ENCODE results near the gene LINGO3. TPM values are rescaled to one million over a fixed set of nuclear protein-coding genes. Genes with fewer than 3 reads are reported as not detected.

LINGO3 gene
- total RNA-seq, 2 experiments from 2014 or later = 0.33 to 0.39 TPM

DNA sequence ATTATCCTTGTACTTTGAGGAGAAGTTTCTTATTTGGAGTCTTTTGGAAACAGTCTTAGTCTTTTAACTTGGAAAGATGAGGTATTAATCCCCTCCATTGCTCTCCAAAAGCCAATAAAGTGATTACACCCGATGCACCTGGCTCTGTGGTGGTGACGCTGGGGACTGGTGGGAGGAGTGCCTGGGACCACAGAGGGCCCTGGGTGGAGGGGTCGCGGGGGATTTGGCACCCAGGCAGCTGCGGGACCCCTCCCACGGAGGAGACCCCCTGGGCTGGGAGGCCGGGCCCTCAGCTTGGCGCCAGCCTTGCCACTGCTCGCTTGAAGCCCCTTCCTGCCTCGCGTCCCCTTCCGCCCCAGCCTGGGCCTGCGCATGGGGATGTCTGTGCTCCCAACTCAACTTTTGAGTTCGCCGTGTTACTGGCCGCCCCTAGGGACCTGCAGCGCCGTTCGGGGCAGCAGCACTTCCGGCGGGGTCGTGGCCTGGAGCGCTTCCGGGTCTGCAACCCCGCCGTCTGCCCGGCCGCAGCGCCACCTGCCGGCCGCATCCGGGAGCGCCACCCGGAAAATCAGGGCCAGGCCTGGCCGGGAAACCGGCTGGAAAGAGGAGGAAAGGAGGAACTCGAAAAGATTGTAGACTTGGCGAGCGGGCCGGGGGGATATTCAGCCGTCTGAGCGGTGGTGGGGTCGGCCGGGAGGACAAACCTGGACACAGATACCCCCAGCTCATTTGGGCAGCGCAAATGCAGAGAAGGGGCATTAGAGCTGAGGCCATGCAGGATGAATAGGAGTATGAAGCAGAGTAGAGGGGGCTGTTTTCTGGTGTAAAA lies 34.4 kb downstream of the LINGO3 start:
- intact Hi-C loops (cut with DNase I, micrococcal nuclease) = loop anchor here (1.0 to 10.0 kb wide), 7 partner anchors 20 to 341 kb away; partner anchors contain the start of genes PLEKHJ1 (in 2 of the 2), SF3A2 (in 2 of the 2), LSM7 (in 1 of the 2) and SPPL2B (in 1 of the 2)
- H3K27me3 ChIP-seq (ENCODE audit: control insufficient read depth in 1 of 2, insufficient read depth in 2 of 2, low read length in 2 of 2) = peaks cover 0 to 6% of the 10 kb centered on the region in 2 experiments
- peaks cover 50% of the 10 kb centered on the region for H3K4me1 ChIP-seq (ENCODE audit: insufficient read depth, low read length)
- H3K27me3 Mint-ChIP-seq = no peaks in the 10 kb centered on the region
- DNase-seq (peak; percentile 54 to 89 (median 70)), ATAC-seq (ENCODE audit: poor library complexity) (peak; percentile 11)
- H3K36me3 Mint-ChIP-seq (ENCODE audit: low read depth) = peaks cover 59% of the 10 kb centered on the region
- peak overlapping the region; percentile 97 for H3K27ac Mint-ChIP-seq
- ChIA-PET CTCF (interaction anchor here (1.2 to 3.3 kb wide), 8 partner anchors 12 to 118 kb away, joined by 3 to 16 read pairs (median 5); partner anchors contain the start of gene PLEKHJ1), POLR2A (interaction anchor here (0.6 to 11.5 kb wide), 8 partner anchors 16 to 391 kb away, joined by 3 to 195 read pairs (median 4); partner anchors contain the start of genes JSRP1, LSM7, PLEKHJ1 and SF3A2)
- TF ChIP-seq CTCF (IDR thresholded peaks at IDR 0.05) = peak; percentile 99
- H3K36me3 ChIP-seq (ENCODE audit: insufficient read depth, low read length) = peaks cover 32% of the 10 kb centered on the region
- H3K27ac ChIP-seq (ENCODE audit: low read depth in 1 of 2, low read length in 2 of 2) = peak overlapping the region; percentile 72 to 85
- no peaks in the 10 kb centered on the region for H3K9me3 Mint-ChIP-seq
- H3K9me3 ChIP-seq (ENCODE audit: control insufficient read depth in 1 of 2, insufficient read depth in 1 of 2, low read length in 2 of 2) = peaks cover 0 to 6% of the 10 kb centered on the region in 2 experiments
- peak overlapping the region; percentile 45 for H3K4me3 ChIP-seq (ENCODE audit: low read length)
- H3K4me1 Mint-ChIP-seq (ENCODE audit: low read depth) = peaks cover 31% of the 10 kb centered on the region
- peak overlapping the region; percentile 83 for H3K4me3 Mint-ChIP-seq

DNA sequence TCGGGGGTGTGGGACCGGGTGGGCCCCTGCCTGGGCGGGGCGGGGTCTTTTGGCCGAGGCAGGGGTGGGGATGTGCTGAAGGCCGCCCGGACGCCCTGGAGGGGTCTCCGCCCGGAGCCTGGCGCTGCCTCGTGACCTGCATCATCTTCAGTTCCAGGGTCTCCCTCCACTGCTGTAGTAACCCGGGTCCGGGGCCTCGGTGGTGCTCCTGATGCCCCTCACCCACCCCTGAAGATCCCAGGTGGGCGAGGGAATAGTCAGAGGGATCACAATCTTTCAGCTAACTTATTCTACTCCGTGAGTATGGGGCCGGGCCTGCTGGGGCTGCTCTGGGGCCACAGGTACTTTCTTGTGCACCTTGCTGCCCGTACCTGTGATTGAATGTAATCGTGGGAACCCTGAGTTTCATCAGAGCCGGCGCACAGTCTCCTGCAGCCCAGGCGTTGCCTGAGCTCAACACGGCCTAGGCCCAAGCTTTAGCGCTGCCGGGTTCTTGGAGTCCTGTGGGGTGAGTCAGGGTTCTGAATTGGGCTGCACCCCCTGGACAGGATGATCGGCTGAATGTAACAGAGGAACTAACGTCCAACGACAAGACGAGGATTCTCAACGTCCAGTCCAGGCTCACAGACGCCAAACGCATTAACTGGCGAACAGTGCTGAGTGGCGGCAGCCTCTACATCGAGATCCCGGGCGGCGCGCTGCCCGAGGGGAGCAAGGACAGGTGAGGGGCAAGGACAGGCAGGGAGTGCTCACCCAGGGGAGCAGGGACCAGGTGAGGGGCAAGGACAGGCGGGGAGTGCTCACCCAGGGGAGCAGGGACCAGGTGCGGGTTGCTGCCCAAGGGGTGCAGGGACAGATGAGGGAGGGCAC lies 36.5 kb downstream of the LINGO3 start:
- Histone ChIP-seq H3K36me3 (ENCODE audit: insufficient read depth, low read length) (peaks cover 31% of the 10 kb centered on the region), H3K27me3 (ENCODE audit: control insufficient read depth in 1 of 2, insufficient read depth in 2 of 2, low read length in 2 of 2) (peaks cover 0 to 6% of the 10 kb centered on the region in 2 experiments), H3K9me3 (ENCODE audit: control insufficient read depth in 1 of 2, insufficient read depth in 1 of 2, low read length in 2 of 2) (peaks cover 0 to 6% of the 10 kb centered on the region in 2 experiments), H3K4me1 (ENCODE audit: insufficient read depth, low read length) (peaks cover 58% of the 10 kb centered on the region), H3K4me3 (ENCODE audit: low read length) (peak overlapping the region; percentile 98), H3K27ac (ENCODE audit: low read depth in 1 of 2, low read length in 2 of 2) (peak overlapping the region; percentile 60 to 91)
- Mint-ChIP-seq H3K36me3 (ENCODE audit: low read depth) (peaks cover 54% of the 10 kb centered on the region), H3K27me3 (no peaks in the 10 kb centered on the region), H3K4me3 (peak overlapping the region; percentile 96), H3K27ac (peak overlapping the region; percentile 97), H3K9me3 (no peaks in the 10 kb centered on the region), H3K4me1 (ENCODE audit: low read depth) (peaks cover 35% of the 10 kb centered on the region)
- CTCF ChIA-PET = interaction anchor here (1.1 to 2.0 kb wide), 3 partner anchors 10 to 115 kb away, joined by 3 to 5 read pairs (median 4); partner anchors contain the start of gene PLEKHJ1
- DNase-seq (peak in 3 of 14 experiments; percentile 21 to 62 (median 58)), ATAC-seq (ENCODE audit: poor library complexity) (no peak)
- TF ChIP-seq CTCF (IDR thresholded peaks at IDR 0.05) = no peak
- POLR2A ChIA-PET = interaction anchor here (0.7 to 11.5 kb wide), 8 partner anchors 15 to 61 kb away, joined by 3 to 195 read pairs (median 4); partner anchors contain the start of genes JSRP1, LSM7, PLEKHJ1 and SF3A2
- intact Hi-C loops (cut with DNase I, micrococcal nuclease) = loop anchor here (2.0 to 10.0 kb wide), 6 partner anchors 19 to 343 kb away; partner anchors contain the start of genes LSM7 (in 1 of the 2) and SPPL2B (in 1 of the 2)
